ENCODE results near the gene SMPX. TPM values are rescaled to one million over a fixed set of nuclear protein-coding genes. Genes with fewer than 3 reads are reported as not detected.

Gene SMPX
- total RNA-seq, 2 experiments from 2014 or later: not detected

DNA sequence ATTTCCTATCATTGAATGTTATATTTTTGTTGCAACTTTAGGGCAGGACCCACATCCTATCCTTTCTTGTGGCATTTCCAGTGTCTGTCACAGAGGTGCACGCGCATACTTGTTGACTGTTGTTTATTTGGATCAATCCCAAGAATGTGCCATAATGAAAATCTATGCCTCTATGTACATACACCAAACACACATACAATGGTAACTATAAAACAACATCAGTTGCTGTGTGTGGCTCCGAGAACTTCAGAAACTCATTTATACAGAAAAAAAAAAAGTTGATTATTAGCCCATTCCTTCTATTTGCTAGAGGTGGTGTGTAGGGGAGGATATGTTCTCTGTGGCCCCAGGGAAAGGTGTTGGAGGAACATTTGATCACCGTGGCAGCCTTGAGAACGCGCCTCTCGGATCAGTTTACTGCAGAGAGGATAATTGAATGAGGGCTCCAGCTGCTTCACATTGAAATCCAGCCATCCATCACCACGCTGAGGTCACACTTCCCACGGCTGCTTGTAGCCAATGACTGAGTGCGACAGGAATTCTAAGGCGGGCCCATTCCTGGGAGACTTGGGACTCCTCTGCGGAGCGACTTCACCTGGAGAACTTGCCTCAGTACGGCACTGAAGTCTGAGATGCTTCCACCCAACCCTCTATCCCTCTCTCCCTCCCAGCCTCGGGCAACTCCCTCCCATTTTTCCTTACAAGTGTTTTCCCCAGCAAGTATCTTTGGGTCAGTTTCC is 19.5 kb downstream of the SMPX start:
- H3K4me2 ChIP-seq (ENCODE audit: low read length): no peak overlapping the region
- no peaks in the 10 kb centered on the region for H3K36me3 ChIP-seq (ENCODE audit: insufficient read depth, low read length)
- no peaks in the 10 kb centered on the region for H4K20me1 ChIP-seq (ENCODE audit: insufficient read depth, low read length)
- H3K79me2 ChIP-seq (ENCODE audit: insufficient read depth, low read depth, low read length): no peaks in the 10 kb centered on the region
- ChIA-PET CTCF (ENCODE audit: unreplicated experiment) (no interaction called here), POLR2A (no interaction called here)
- intact Hi-C loops (cut with micrococcal nuclease; ENCODE audit: unreplicated experiment): no loop called here
- BruUV-seq (replicated peaks): no TSS peak
- no peaks in the 10 kb centered on the region for H3K4me1 ChIP-seq (ENCODE audit: insufficient read depth, low read length, poor library complexity, severe bottlenecking)
- no peak overlapping the region for H3K27ac ChIP-seq (ENCODE audit: low read depth, low read length, poor library complexity, severe bottlenecking)
- H3K4me3 ChIP-seq (ENCODE audit: low read depth, low read length, poor library complexity, severe bottlenecking): no peak overlapping the region
- TF ChIP-seq, protein P1, sequence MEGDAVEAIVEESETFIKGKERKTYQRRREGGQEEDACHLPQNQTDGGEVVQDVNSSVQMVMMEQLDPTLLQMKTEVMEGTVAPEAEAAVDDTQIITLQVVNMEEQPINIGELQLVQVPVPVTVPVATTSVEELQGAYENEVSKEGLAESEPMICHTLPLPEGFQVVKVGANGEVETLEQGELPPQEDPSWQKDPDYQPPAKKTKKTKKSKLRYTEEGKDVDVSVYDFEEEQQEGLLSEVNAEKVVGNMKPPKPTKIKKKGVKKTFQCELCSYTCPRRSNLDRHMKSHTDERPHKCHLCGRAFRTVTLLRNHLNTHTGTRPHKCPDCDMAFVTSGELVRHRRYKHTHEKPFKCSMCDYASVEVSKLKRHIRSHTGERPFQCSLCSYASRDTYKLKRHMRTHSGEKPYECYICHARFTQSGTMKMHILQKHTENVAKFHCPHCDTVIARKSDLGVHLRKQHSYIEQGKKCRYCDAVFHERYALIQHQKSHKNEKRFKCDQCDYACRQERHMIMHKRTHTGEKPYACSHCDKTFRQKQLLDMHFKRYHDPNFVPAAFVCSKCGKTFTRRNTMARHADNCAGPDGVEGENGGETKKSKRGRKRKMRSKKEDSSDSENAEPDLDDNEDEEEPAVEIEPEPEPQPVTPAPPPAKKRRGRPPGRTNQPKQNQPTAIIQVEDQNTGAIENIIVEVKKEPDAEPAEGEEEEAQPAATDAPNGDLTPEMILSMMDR (conservative IDR thresholded peaks at IDR 0.05; ENCODE audit: low read length): no peak
- no peak for TF ChIP-seq EZH2phosphoT487 (IDR thresholded peaks at IDR 0.05; ENCODE audit: borderline replicate concordance, low read depth, low read length)
- no peaks in the 10 kb centered on the region for H3K9me2 ChIP-seq (ENCODE audit: insufficient read depth, low read length)
- DNase-seq (ENCODE audit: low spot score): no peak
- H2AFZ ChIP-seq (ENCODE audit: low read length): no peak overlapping the region
- H3K9me3 ChIP-seq (ENCODE audit: low read length): no peaks in the 10 kb centered on the region

DNA sequence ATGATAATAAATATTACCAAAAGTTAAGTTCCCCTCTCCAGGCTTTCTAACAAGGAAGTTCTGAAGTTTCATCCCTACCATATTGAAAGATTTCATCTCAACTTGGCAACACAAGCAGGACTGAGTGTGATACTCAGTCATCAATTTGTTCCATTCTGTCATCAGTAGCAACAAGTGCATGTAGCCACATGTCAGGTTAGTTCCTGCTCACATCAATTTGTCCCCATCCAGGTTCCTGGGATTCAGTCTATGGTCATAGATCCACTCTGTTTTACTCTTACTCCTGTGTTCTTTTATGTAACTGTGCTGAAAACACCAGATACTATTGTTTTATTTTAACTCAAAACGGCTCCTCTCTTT is 22.2 kb downstream of the SMPX start:
- Histone ChIP-seq H4K20me1 (ENCODE audit: insufficient read depth, low read length) (no peaks in the 10 kb centered on the region), H3K27ac (ENCODE audit: low read depth, low read length, poor library complexity, severe bottlenecking) (no peak overlapping the region), H3K9me2 (ENCODE audit: insufficient read depth, low read length) (no peaks in the 10 kb centered on the region), H3K79me2 (ENCODE audit: insufficient read depth, low read depth, low read length) (no peaks in the 10 kb centered on the region), H3K9me3 (ENCODE audit: low read length) (no peaks in the 10 kb centered on the region), H3K4me1 (ENCODE audit: insufficient read depth, low read length, poor library complexity, severe bottlenecking) (no peaks in the 10 kb centered on the region), H3K36me3 (ENCODE audit: insufficient read depth, low read length) (no peaks in the 10 kb centered on the region), H3K4me2 (ENCODE audit: low read length) (no peak overlapping the region), H3K4me3 (ENCODE audit: low read depth, low read length, poor library complexity, severe bottlenecking) (no peak overlapping the region), H2AFZ (ENCODE audit: low read length) (no peak overlapping the region)
- TF ChIP-seq, protein P1 (conservative IDR thresholded peaks at IDR 0.05; ENCODE audit: low read length): no peak
- TF ChIP-seq EZH2phosphoT487 (IDR thresholded peaks at IDR 0.05; ENCODE audit: borderline replicate concordance, low read depth, low read length): no peak
- no TSS peak for BruUV-seq (replicated peaks)
- intact Hi-C loops (cut with micrococcal nuclease; ENCODE audit: unreplicated experiment): no loop called here
- ChIA-PET POLR2A (no interaction called here), CTCF (ENCODE audit: unreplicated experiment) (no interaction called here)
- no peak for DNase-seq (ENCODE audit: low spot score)

DNA sequence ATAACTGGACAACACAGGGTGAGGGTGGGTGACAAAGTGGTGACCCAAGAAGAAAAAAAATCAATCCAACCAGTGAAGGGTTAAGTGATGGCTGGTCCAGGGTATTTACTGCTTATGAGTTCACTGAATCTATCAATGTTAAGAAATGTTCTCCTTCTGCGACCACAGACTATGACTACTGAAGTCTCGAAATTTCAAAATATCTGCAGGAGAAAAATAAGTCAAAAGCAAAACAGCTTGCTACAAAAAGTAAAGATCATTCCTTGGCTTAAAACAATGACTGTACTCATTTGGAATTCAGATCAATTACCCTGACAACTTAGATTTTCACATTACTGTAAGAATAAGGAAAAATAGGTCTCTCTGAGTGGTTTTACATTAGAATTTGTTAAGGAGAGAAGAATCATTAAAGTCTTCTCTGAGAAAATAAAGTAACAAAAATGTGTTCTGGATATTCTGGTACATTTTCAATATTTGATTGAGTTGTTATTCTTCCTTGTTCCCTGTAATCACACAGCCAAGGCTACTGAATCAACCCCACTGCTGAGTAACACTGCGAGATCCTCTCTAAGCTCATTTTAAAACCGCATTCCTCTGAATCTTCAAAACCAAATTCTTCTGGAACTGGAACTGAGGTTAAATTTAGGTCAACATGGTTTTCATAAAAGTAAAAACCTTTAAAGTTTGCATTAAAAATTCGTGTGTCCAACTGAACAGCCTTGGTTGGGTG is 22.7 kb downstream of the SMPX start:
- Histone ChIP-seq H4K20me1 (ENCODE audit: insufficient read depth, low read length) (no peaks in the 10 kb centered on the region), H3K4me1 (ENCODE audit: insufficient read depth, low read length, poor library complexity, severe bottlenecking) (no peaks in the 10 kb centered on the region), H3K9me2 (ENCODE audit: insufficient read depth, low read length) (no peaks in the 10 kb centered on the region), H2AFZ (ENCODE audit: low read length) (no peak overlapping the region), H3K4me3 (ENCODE audit: low read depth, low read length, poor library complexity, severe bottlenecking) (no peak overlapping the region), H3K79me2 (ENCODE audit: insufficient read depth, low read depth, low read length) (no peaks in the 10 kb centered on the region), H3K36me3 (ENCODE audit: insufficient read depth, low read length) (no peaks in the 10 kb centered on the region), H3K27ac (ENCODE audit: low read depth, low read length, poor library complexity, severe bottlenecking) (no peak overlapping the region), H3K4me2 (ENCODE audit: low read length) (no peak overlapping the region), H3K9me3 (ENCODE audit: low read length) (no peaks in the 10 kb centered on the region)
- intact Hi-C loops (cut with micrococcal nuclease; ENCODE audit: unreplicated experiment): no loop called here
- CTCF ChIA-PET (ENCODE audit: unreplicated experiment): no interaction called here
- TF ChIP-seq, protein P1 (conservative IDR thresholded peaks at IDR 0.05; ENCODE audit: low read length): no peak
- TF ChIP-seq EZH2phosphoT487 (IDR thresholded peaks at IDR 0.05; ENCODE audit: borderline replicate concordance, low read depth, low read length): no peak
- no TSS peak for BruUV-seq (replicated peaks)
- POLR2A ChIA-PET: no interaction called here
- no peak for DNase-seq (ENCODE audit: low spot score)
